CD14-positive monocyte (primary cell): Measurements from ENCODE around the gene COG7. TPM values are rescaled to one million over a fixed set of nuclear protein-coding genes. Genes with fewer than 3 reads are reported as not detected.

Experiments
- DNase-seq, 3 donors: peaks; one replicate each; pipeline ENCODE4 v3.0.0-alpha.2; 2011 to 2022
- H2AFZ ChIP-seq: 2 replicates; pipeline ENCODE4 v1.6.0; 2012; ENCODE audit warnings: mild to moderate bottlenecking, low read depth, low read length, inconsistent platforms; ENCODE audit not compliant: insufficient read depth, poor library complexity, severe bottlenecking
- H3K27ac ChIP-seq, 2 donors: 1 replicate in 1 of 2; 2 replicates in 1 of 2; pipeline ENCODE4 v1.5.1; 2012 to 2013; ENCODE audit warnings: low read length in 2 of 2, control low read depth in 1 of 2, inconsistent platforms in 1 of 2, low read depth in 1 of 2, mild to moderate bottlenecking in 1 of 2
- H3K27me3 ChIP-seq, 2 donors: one replicate each; pipeline versions ENCODE4 v1.6.0 to v1.6.1; 2011 to 2013; ENCODE audit warnings: low read length in 2 of 2; ENCODE audit not compliant: control insufficient read depth in 2 of 2, insufficient read depth in 2 of 2
- H3K36me3 ChIP-seq, 2 donors: replicated peaks in 1 of 2; 1 replicate in 1 of 2; 2 replicates in 1 of 2; pipeline versions ENCODE4 v1.5.1 to v1.6.1; 2012 to 2013; ENCODE audit warnings: low read length in 2 of 2, control low read depth in 1 of 2, inconsistent platforms in 1 of 2, mild to moderate bottlenecking in 1 of 2; ENCODE audit not compliant: insufficient read depth in 2 of 2, control insufficient read depth in 1 of 2
- H3K4me1 ChIP-seq, 2 donors: 1 replicate in 1 of 2; 2 replicates in 1 of 2; pipeline versions ENCODE4 v1.5.1 to v1.6.1; 2012 to 2013; ENCODE audit warnings: low read length in 2 of 2, control low read depth in 1 of 2, inconsistent platforms in 1 of 2, mild to moderate bottlenecking in 1 of 2, moderate library complexity in 1 of 2; ENCODE audit not compliant: insufficient read depth in 2 of 2, control insufficient read depth in 1 of 2
- H3K4me2 ChIP-seq: replicated peaks from 2 replicates; pipeline ENCODE3; 2012; ENCODE audit warnings: low read length, moderate library complexity, mild to moderate bottlenecking; ENCODE audit not compliant: poor library complexity, severe bottlenecking; ENCODE audit errors: extremely low read depth
- H3K4me3 ChIP-seq, 3 experiments: fragments of 200-600 bp in 1 of 3; sonication (generic) in 1 of 3; replicated peaks in 1 of 3; 1 replicate in 2 of 3; 2 replicates in 1 of 3; pipeline ENCODE4 v1.5.1; 2011 to 2013; ENCODE audit warnings: low read length in 3 of 3, mild to moderate bottlenecking in 3 of 3, control low read depth in 2 of 3, low read depth in 2 of 3, inconsistent platforms in 1 of 3, moderate library complexity in 1 of 3
- H3K79me2 ChIP-seq: 2 replicates; pipeline ENCODE4 v1.6.0; 2012; ENCODE audit warnings: mild to moderate bottlenecking, control low read depth, inconsistent platforms, low read length, moderate library complexity; ENCODE audit not compliant: insufficient read depth
- H3K9ac ChIP-seq: 2 replicates; pipeline ENCODE4 v1.6.0; 2017; ENCODE audit warnings: low read length, mild to moderate bottlenecking; ENCODE audit not compliant: insufficient read depth, poor library complexity, severe bottlenecking
- H3K9me3 ChIP-seq, 2 donors: replicated peaks in 1 of 2; 1 replicate in 1 of 2; 2 replicates in 1 of 2; pipeline versions ENCODE4 v1.5.1 to v1.6.1; 2012 to 2013; ENCODE audit warnings: low read length in 2 of 2, control low read depth in 1 of 2; ENCODE audit not compliant: control insufficient read depth in 1 of 2, insufficient read depth in 1 of 2
- H4K20me1 ChIP-seq: 2 replicates; pipeline ENCODE4 v1.6.0; 2012; ENCODE audit warnings: mild to moderate bottlenecking, low read length, control low read depth, moderate library complexity; ENCODE audit not compliant: insufficient read depth
- H3K27ac Mint-ChIP-seq, 7 donors: one replicate each; pipeline ENCODE4 v1.8.0; 2020; ENCODE audit warnings: mild to moderate bottlenecking in 7 of 7, mixed read lengths in 7 of 7, moderate library complexity in 6 of 7, inconsistent platforms in 2 of 7
- H3K27me3 Mint-ChIP-seq, 3 donors: one replicate each; pipeline ENCODE4 v1.8.0; 2021 to 2022; ENCODE audit warnings: low read depth in 3 of 3, mild to moderate bottlenecking in 3 of 3, mixed read lengths in 3 of 3, moderate library complexity in 3 of 3, inconsistent platforms in 1 of 3
- H3K36me3 Mint-ChIP-seq, 2 donors: one replicate each; pipeline ENCODE4 v1.8.0; 2020; ENCODE audit warnings: mixed read lengths in 2 of 2, inconsistent platforms in 1 of 2, mild to moderate bottlenecking in 1 of 2
- H3K4me1 Mint-ChIP-seq: one replicate; pipeline ENCODE4 v1.8.0; 2020; ENCODE audit warnings: mild to moderate bottlenecking, mixed read lengths
- H3K4me3 Mint-ChIP-seq, 2 donors: one replicate each; pipeline ENCODE4 v1.8.0; 2020; ENCODE audit warnings: mild to moderate bottlenecking in 2 of 2, mixed read lengths in 2 of 2, moderate library complexity in 1 of 2
- H3K9me3 Mint-ChIP-seq, 7 donors: one replicate each; pipeline ENCODE4 v1.8.0; 2020 to 2022; ENCODE audit warnings: mixed read lengths in 7 of 7, mild to moderate bottlenecking in 6 of 7, moderate library complexity in 6 of 7, inconsistent platforms in 2 of 7
- CTCF ChIP-seq: fragments of 200-600 bp; IDR thresholded peaks from one replicate; pipeline ENCODE4 v1.8.0; 2022; ENCODE audit warnings: antibody characterized with exemption, mild to moderate bottlenecking
- WGBS: methylation state at CpG from one replicate; pipeline ENCODE4 v1.1.5; 2013; ENCODE audit warnings: missing lambda C conversion rate; ENCODE audit not compliant: insufficient coverage; 5-methylcytosine and 5-hydroxymethylcytosine counted together
- intact Hi-C, 2 donors: fragments of 100-400 bp; cut with micrococcal nuclease; formaldehyde crosslinking; loops; one replicate each; pipeline versions ENCODE4 v1.15.0 to v1.15.1; 2023
- polyA plus RNA-seq, 3 donors: library from polyadenylated mRNA; depleted of rRNA in 1 of 3; unstranded in 2 of 3; stranded (reverse) in 1 of 3; fragments of 300-500 nt in 2 of 3; fragments of >200 nt in 1 of 3; fragmentation: Illumina TruSeq in 2 of 3; gene quantifications; 1 replicate in 2 of 3; 2 replicates in 1 of 3; pipeline ENCODE4 v1.2.3, GENCODE V29; 2012 to 2021

COG7 gene
- polyA plus RNA-seq, 3 donors: 6.6 to 28.8 (median 8.0) TPM

- no peak for DNase-seq
- Histone ChIP-seq H3K27ac (no peak overlapping the region), H3K4me2 (no peak overlapping the region), H3K36me3 (no peaks in the 10 kb centered on the region), H2AFZ (no peak overlapping the region), H3K4me1 (no peaks in the 10 kb centered on the region), H3K79me2 (no peaks in the 10 kb centered on the region), H3K9ac (no peak overlapping the region), H4K20me1 (no peaks in the 10 kb centered on the region), H3K27me3 (no peaks in the 10 kb centered on the region), H3K4me3 (no peak overlapping the region), H3K9me3 (no peaks in the 10 kb centered on the region)
- intact Hi-C loops: no loop called here
- H3K27ac Mint-ChIP-seq: no peak overlapping the region
- H3K36me3 Mint-ChIP-seq: no peaks in the 10 kb centered on the region
- whole genome bisulfite sequencing: 19% methylated on average over 2 of the region's 5 CpGs
- H3K4me1 Mint-ChIP-seq: peaks cover 1% of the 10 kb centered on the region
- no peak overlapping the region for H3K4me3 Mint-ChIP-seq
- H3K27me3 Mint-ChIP-seq: peaks cover 1 to 5% (median 4%) of the 10 kb centered on the region in 3 donors
- no peak for TF ChIP-seq CTCF
- H3K9me3 Mint-ChIP-seq: peaks cover 0 to 3% (median 0%) of the 10 kb centered on the region in 7 donors
Observed at GRCh38 chr16:23365602-23366240, 87.3 kb downstream of the COG7 start.

GRCh38 chr16:23362460-23363317, 90.3 kb downstream of the COG7 start:
- no peak for TF ChIP-seq CTCF
- H3K79me2 ChIP-seq: no peaks in the 10 kb centered on the region
- H3K9me3 ChIP-seq: no peaks in the 10 kb centered on the region
- intact Hi-C loops: no loop called here
- no peak overlapping the region for H3K27ac ChIP-seq
- H3K36me3 ChIP-seq: no peaks in the 10 kb centered on the region
- H3K27ac Mint-ChIP-seq: no peak overlapping the region
- H3K4me1 ChIP-seq: no peaks in the 10 kb centered on the region
- H4K20me1 ChIP-seq: no peaks in the 10 kb centered on the region
- no peak overlapping the region for H3K9ac ChIP-seq
- no peak overlapping the region for H3K4me3 ChIP-seq
- H3K36me3 Mint-ChIP-seq: no peaks in the 10 kb centered on the region
- H3K27me3 Mint-ChIP-seq: peaks cover 1 to 6% (median 5%) of the 10 kb centered on the region in 3 donors
- no peak overlapping the region for H3K4me3 Mint-ChIP-seq
- peaks cover 1% of the 10 kb centered on the region for H3K4me1 Mint-ChIP-seq
- no peaks in the 10 kb centered on the region for H3K27me3 ChIP-seq
- no peak overlapping the region for H3K4me2 ChIP-seq
- DNase-seq: no peak
- H3K9me3 Mint-ChIP-seq: peaks cover 0 to 3% (median 0%) of the 10 kb centered on the region in 7 donors
- WGBS: 96% methylated on average over 6 of the region's 11 CpGs
- no peak overlapping the region for H2AFZ ChIP-seq
